ENCODE measurements around the gene TRERF1. TPM values are rescaled to one million over a fixed set of nuclear protein-coding genes. Genes with fewer than 3 reads are reported as not detected.

Gene TRERF1
- total and polyA plus RNA-seq, 2 of the 4 experiments (the other 2 are of a cell fraction), result 6.3 to 9.9 TPM

DNA sequence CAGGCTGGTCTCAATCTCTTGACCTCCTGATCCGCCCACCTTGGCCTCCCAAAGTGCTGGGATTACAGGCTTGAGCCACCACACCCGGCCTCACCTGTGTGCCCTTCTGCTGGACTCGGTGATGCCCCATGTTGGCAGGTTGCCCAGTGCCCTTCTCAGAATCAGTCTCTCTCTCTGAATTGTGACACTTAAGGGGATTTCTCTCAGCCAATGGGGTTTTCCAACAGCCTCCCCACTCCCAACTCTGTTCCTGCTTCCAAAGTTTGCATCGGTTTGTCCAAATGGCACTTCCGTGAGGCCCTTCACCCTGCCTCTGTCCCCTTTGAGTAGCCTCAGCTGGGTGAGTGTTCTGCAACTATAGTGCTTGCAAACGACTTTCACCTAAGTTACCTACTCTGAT is 230.9 kb downstream of the TRERF1 start:
- intact Hi-C loops (cut with micrococcal nuclease), result loop anchor here (10.0 kb wide), 1 partner anchor 114 kb away; no protein-coding TSS in a partner anchor

More for the DNA sequence above, 230.9 kb downstream of the TRERF1 start:
- Histone ChIP-seq H3K4ac (ENCODE audit: low read depth, low read length) (no peak overlapping the region), H3K4me3 (ENCODE audit: insufficient read depth, low read depth, low read length) (no peak overlapping the region), H3K56ac (ENCODE audit: extremely low read depth, insufficient read depth, low read length) (no peak overlapping the region), H2AK5ac (ENCODE audit: low read depth, low read length) (no peak overlapping the region), H2BK5ac (ENCODE audit: low read depth, low read length, poor library complexity, severe bottlenecking) (no peak overlapping the region), H4K91ac (ENCODE audit: insufficient read depth, low read depth, low read length) (no peak overlapping the region), H3K18ac (ENCODE audit: low read depth, low read length) (no peak overlapping the region), H2AK9ac (replicated peaks; ENCODE audit: low read depth, low read length, poor library complexity) (no peak overlapping the region), H4K20me1 (ENCODE audit: insufficient read depth, low read length) (no peaks in the 10 kb centered on the region), H3K4me2 (ENCODE audit: low read depth, low read length) (no peak overlapping the region), H3K9me1 (ENCODE audit: insufficient read depth, low read length) (peaks cover 9% of the 10 kb centered on the region; the same call in 1 of the 2 replicates), H4K5ac (ENCODE audit: low read depth, low read length) (no peak overlapping the region), H3K27ac (ENCODE audit: insufficient read depth, low read length) (no peak overlapping the region), H2BK15ac (ENCODE audit: low read depth, low read length) (no peak overlapping the region; the same call in 2 of the 3 replicates), H3K14ac (replicated peaks; ENCODE audit: low read depth, low read length) (no peak overlapping the region), H3K36me3 (ENCODE audit: control insufficient read depth, insufficient read depth, low read length) (no peaks in the 10 kb centered on the region), H3K9ac (ENCODE audit: low read depth, low read length) (no peak overlapping the region), H4K8ac (ENCODE audit: low read depth in 2 of 2, low read length in 2 of 2) (no peak overlapping the region), H3K9me3 (ENCODE audit: control insufficient read depth, insufficient read depth, low read length) (no peaks in the 10 kb centered on the region), H2BK20ac (ENCODE audit: low read depth, low read length) (no peak overlapping the region), H3K27me3 (ENCODE audit: control insufficient read depth, insufficient read depth, low read length) (no peaks in the 10 kb centered on the region), H2BK120ac (ENCODE audit: low read depth, low read length) (no peak overlapping the region), H3K23ac (ENCODE audit: low read depth, low read length) (no peak overlapping the region), H2AFZ (replicated peaks; ENCODE audit: low read length, poor library complexity) (no peak overlapping the region), H3K79me1 (ENCODE audit: low read depth in 1 of 2, low read length in 2 of 2) (peaks cover 5 to 13% of the 10 kb centered on the region in 2 experiments; a peak in 2 of 4 replicates), H3K4me1 (ENCODE audit: control insufficient read depth, insufficient read depth, low read length) (peaks cover 6% of the 10 kb centered on the region)
- no TSS peak for BruUV-seq (replicated peaks)
- ChIA-PET CTCF (no interaction called here), POLR2A (ENCODE audit: unreplicated experiment) (no interaction called here)
- dilution Hi-C loops (cut with HindIII; ENCODE audit: low sequenced_read_pairs, unreplicated experiment) (no loop called here), in situ Hi-C loops (cut with MboI; ENCODE audit: low sequenced_read_pairs) (no loop called here)
- WGBS, 2 experiments (ENCODE audit: extremely low coverage in 2 of 2, insufficient read length in 1 of 2), result 78% methylated on average over 3 of the region's 6 CpGs; no CpG with 5 or more reads in 1 of the 2 experiments
- DNase-seq (no peak), ATAC-seq (ENCODE audit: low read depth) (no peak)
- TF ChIP-seq, protein P1, sequence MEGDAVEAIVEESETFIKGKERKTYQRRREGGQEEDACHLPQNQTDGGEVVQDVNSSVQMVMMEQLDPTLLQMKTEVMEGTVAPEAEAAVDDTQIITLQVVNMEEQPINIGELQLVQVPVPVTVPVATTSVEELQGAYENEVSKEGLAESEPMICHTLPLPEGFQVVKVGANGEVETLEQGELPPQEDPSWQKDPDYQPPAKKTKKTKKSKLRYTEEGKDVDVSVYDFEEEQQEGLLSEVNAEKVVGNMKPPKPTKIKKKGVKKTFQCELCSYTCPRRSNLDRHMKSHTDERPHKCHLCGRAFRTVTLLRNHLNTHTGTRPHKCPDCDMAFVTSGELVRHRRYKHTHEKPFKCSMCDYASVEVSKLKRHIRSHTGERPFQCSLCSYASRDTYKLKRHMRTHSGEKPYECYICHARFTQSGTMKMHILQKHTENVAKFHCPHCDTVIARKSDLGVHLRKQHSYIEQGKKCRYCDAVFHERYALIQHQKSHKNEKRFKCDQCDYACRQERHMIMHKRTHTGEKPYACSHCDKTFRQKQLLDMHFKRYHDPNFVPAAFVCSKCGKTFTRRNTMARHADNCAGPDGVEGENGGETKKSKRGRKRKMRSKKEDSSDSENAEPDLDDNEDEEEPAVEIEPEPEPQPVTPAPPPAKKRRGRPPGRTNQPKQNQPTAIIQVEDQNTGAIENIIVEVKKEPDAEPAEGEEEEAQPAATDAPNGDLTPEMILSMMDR (conservative IDR thresholded peaks at IDR 0.05; ENCODE audit: low read depth, low read length), result no peak
- TF ChIP-seq, protein P2, sequence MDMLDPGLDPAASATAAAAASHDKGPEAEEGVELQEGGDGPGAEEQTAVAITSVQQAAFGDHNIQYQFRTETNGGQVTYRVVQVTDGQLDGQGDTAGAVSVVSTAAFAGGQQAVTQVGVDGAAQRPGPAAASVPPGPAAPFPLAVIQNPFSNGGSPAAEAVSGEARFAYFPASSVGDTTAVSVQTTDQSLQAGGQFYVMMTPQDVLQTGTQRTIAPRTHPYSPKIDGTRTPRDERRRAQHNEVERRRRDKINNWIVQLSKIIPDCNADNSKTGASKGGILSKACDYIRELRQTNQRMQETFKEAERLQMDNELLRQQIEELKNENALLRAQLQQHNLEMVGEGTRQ (IDR thresholded peaks at IDR 0.05; ENCODE audit: low read depth, low read length), result no peak
- no peak for TF ChIP-seq MXI1 (IDR thresholded peaks at IDR 0.05; ENCODE audit: borderline replicate concordance, low read depth, low read length)
- TF ChIP-seq BHLHE40 (IDR thresholded peaks at IDR 0.05; ENCODE audit: low read depth, low read length), result no peak
- no peak for TF ChIP-seq RAD21 (IDR thresholded peaks at IDR 0.05; ENCODE audit: low read length)
- TF ChIP-seq FOS (IDR thresholded peaks at IDR 0.05; ENCODE audit: low read depth, low read length), result no peak
- no peak for TF ChIP-seq MAZ (IDR thresholded peaks at IDR 0.05; ENCODE audit: borderline replicate concordance, low read depth, low read length)
- no peak for TF ChIP-seq SMC3 (IDR thresholded peaks at IDR 0.05; ENCODE audit: low read depth, low read length)
- no peak for TF ChIP-seq RCOR1 (IDR thresholded peaks at IDR 0.05; ENCODE audit: insufficient replicate concordance, low read length)
- no peak for TF ChIP-seq MAFK (IDR thresholded peaks at IDR 0.05; ENCODE audit: low read depth, low read length)
- TF ChIP-seq RFX5 (IDR thresholded peaks at IDR 0.05; ENCODE audit: low read depth, low read length), result no peak
- TF ChIP-seq NFE2L2 (IDR thresholded peaks at IDR 0.05; ENCODE audit: low read depth, low read length), result no peak
- TF ChIP-seq POLR2A (IDR thresholded peaks at IDR 0.05; ENCODE audit: low read depth, low read length), result no peak

Measured in IMR-90 (cell line).